Osteocyte (in vitro differentiated cells): ENCODE measurements around the gene RASGRP1. TPM values are rescaled to one million over a fixed set of nuclear protein-coding genes. Genes with fewer than 3 reads are reported as not detected.

Source experiments
- DNase-seq: peaks from one replicate; pipeline ENCODE4 v3.0.0; 2021; ENCODE audit warnings: mixed read lengths; ENCODE audit not compliant: unreplicated experiment; ENCODE audit errors: extremely low spot score
- H3K27ac Mint-ChIP-seq: one replicate; pipeline ENCODE4 v1.8.0; 2021; ENCODE audit warnings: mild to moderate bottlenecking, mixed read lengths; ENCODE audit not compliant: unreplicated experiment
- H3K27me3 Mint-ChIP-seq: one replicate; pipeline ENCODE4 v1.8.0; 2021; ENCODE audit warnings: mixed read lengths; ENCODE audit not compliant: unreplicated experiment
- H3K36me3 Mint-ChIP-seq: one replicate; pipeline ENCODE4 v1.8.0; 2021; ENCODE audit warnings: mixed read lengths; ENCODE audit not compliant: unreplicated experiment
- H3K4me1 Mint-ChIP-seq: one replicate; pipeline ENCODE4 v1.8.0; 2021; ENCODE audit warnings: mixed read lengths; ENCODE audit not compliant: unreplicated experiment
- H3K4me3 Mint-ChIP-seq: one replicate; pipeline ENCODE4 v1.8.0; 2021; ENCODE audit warnings: mild to moderate bottlenecking, moderate library complexity, mixed read lengths; ENCODE audit not compliant: unreplicated experiment
- H3K9me3 Mint-ChIP-seq: one replicate; pipeline ENCODE4 v1.8.0; 2021; ENCODE audit warnings: mixed read lengths; ENCODE audit not compliant: unreplicated experiment
- total RNA-seq: library from RNA; stranded (reverse); gene quantifications from 2 replicates; pipeline ENCODE4 v1.2.1, GENCODE V29; 2021
- TF ChIP-seq, protein P1 (sequence below): fragments of 200-600 bp; sonication (generic); IDR thresholded peaks from 2 replicates; pipeline ENCODE4 v1.5.0; 2021; ENCODE audit warnings: antibody characterized with exemption, mild to moderate bottlenecking, moderate library complexity

The RASGRP1 gene
- total RNA-seq, 1 donor from 2014 or later, result 0.11 TPM

DNA sequence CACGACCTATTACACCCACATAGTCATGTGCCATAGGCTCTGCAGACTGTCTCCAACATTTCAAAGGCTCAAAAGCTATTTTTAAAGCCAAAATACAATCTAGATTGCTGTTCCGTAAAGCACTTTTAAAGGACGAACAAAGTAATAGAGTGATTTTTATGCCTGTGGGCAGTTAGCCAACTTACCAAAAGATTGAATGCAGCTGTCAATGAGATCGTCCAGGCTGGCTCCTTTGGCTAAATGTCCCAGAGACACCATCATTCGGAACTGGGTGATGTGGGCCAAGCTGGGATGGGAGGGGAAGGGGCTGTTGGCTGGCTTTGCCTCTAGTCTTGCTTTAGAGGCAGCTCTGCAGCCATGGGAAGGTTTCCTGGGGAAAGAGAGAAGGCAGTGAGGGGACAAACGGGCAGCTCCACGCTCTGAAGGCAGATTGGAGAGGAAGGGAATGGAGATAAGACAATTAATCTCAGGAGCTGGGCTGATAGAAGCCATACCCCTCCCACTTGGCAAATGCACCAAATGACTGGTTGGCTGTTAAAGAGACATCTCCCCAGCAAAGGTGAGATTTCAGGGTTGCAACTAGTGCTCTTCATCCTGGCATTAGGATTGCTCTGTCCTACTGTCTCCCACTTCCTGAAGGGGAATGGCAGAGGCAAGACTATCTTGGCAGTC is 4.8 kb downstream of the RASGRP1 start:
- Mint-ChIP-seq H3K4me3 (no peak overlapping the region), H3K27me3 (peaks cover 41% of the 10 kb centered on the region), H3K36me3 (no peaks in the 10 kb centered on the region), H3K9me3 (no peaks in the 10 kb centered on the region), H3K27ac (no peak overlapping the region), H3K4me1 (peaks cover 2% of the 10 kb centered on the region)
- no peak for DNase-seq
- TF ChIP-seq, protein P1, sequence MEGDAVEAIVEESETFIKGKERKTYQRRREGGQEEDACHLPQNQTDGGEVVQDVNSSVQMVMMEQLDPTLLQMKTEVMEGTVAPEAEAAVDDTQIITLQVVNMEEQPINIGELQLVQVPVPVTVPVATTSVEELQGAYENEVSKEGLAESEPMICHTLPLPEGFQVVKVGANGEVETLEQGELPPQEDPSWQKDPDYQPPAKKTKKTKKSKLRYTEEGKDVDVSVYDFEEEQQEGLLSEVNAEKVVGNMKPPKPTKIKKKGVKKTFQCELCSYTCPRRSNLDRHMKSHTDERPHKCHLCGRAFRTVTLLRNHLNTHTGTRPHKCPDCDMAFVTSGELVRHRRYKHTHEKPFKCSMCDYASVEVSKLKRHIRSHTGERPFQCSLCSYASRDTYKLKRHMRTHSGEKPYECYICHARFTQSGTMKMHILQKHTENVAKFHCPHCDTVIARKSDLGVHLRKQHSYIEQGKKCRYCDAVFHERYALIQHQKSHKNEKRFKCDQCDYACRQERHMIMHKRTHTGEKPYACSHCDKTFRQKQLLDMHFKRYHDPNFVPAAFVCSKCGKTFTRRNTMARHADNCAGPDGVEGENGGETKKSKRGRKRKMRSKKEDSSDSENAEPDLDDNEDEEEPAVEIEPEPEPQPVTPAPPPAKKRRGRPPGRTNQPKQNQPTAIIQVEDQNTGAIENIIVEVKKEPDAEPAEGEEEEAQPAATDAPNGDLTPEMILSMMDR, result no peak

DNA sequence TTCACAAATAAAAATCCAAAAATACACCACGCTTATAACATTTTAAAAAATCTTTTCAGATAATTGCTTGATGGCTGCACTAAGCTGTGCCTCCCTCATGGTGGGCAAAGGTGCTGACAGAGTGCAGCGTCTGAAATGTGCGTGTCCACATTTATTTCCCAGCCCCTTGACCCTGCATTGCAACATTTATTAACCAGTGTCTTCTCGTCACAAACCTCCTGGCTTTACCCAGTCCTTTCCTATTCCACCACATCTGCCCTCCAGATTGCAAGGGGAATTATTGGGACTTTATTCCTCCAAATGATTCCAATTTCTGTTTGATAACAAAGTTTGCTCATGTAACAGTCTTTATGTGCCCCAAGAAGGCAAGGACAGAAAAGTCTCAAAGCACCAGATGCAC is 5.5 kb downstream of the RASGRP1 start:
- no peak overlapping the region for H3K27ac Mint-ChIP-seq
- TF ChIP-seq, protein P1, result no peak
- H3K27me3 Mint-ChIP-seq, result peaks cover 41% of the 10 kb centered on the region
- no peaks in the 10 kb centered on the region for H3K9me3 Mint-ChIP-seq
- no peak for DNase-seq
- H3K4me3 Mint-ChIP-seq, result no peak overlapping the region
- H3K36me3 Mint-ChIP-seq, result no peaks in the 10 kb centered on the region
- H3K4me1 Mint-ChIP-seq, result peaks cover 2% of the 10 kb centered on the region

DNA sequence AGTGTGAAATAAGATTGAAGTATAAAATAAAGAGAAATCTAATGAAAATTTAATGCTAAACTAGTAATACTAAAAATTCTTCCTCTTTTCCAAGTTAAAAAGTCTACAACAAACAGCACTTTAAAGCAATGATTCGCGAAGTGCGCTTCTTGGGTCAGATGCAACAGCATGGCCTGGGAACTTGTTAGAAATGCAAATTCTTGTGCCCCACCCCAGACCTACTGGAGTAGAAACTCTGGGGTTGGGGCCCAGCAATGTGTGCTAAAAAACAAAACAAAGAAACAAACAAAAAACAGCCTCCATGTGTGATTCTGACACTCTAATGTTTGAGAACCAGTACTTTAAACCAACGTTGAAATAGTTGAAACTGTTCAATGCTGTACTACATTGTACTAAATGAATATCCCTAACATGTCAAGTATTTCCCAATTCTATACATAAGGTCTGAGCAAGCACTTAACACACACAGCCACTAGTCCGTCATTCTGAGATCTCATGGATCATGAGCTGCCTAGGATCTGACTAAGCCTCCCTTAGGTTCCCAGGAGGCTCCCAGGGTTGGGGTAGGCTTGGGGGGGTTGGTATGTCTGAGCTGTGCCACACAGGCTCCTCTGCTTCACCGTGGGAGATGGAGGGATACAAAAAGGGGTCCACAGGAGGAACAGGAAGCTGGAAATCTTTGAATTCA is 6.1 kb downstream of the RASGRP1 start:
- H3K4me3 Mint-ChIP-seq, result no peak overlapping the region
- H3K4me1 Mint-ChIP-seq, result no peaks in the 10 kb centered on the region
- TF ChIP-seq, protein P1, result no peak
- H3K36me3 Mint-ChIP-seq, result no peaks in the 10 kb centered on the region
- no peak overlapping the region for H3K27ac Mint-ChIP-seq
- H3K9me3 Mint-ChIP-seq, result no peaks in the 10 kb centered on the region
- DNase-seq, result no peak
- peaks cover 37% of the 10 kb centered on the region for H3K27me3 Mint-ChIP-seq

DNA sequence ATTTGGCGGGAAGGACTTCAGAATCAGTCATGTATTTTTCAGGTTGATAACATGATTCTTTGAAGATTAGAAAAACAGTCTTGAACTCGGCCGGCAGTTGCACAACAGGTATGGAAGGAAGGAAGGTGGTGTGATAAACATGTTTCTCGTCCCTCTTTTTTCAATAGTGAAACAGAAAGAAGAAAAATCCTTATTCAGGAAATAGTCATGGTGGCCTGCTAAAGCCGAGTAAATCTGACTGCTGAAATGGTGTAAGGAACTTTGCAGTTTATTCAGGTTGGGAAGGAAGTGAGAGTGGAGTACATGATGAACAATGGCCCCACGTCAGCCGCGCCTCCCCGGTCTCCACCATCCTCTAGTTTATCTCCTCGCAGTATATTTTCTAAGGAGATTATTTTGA is 6.7 kb downstream of the RASGRP1 start:
- Mint-ChIP-seq H3K36me3 (no peaks in the 10 kb centered on the region), H3K27ac (no peak overlapping the region), H3K9me3 (no peaks in the 10 kb centered on the region), H3K27me3 (peaks cover 34% of the 10 kb centered on the region), H3K4me1 (no peaks in the 10 kb centered on the region), H3K4me3 (no peak overlapping the region)
- TF ChIP-seq, protein P1, result no peak
- no peak for DNase-seq

DNA sequence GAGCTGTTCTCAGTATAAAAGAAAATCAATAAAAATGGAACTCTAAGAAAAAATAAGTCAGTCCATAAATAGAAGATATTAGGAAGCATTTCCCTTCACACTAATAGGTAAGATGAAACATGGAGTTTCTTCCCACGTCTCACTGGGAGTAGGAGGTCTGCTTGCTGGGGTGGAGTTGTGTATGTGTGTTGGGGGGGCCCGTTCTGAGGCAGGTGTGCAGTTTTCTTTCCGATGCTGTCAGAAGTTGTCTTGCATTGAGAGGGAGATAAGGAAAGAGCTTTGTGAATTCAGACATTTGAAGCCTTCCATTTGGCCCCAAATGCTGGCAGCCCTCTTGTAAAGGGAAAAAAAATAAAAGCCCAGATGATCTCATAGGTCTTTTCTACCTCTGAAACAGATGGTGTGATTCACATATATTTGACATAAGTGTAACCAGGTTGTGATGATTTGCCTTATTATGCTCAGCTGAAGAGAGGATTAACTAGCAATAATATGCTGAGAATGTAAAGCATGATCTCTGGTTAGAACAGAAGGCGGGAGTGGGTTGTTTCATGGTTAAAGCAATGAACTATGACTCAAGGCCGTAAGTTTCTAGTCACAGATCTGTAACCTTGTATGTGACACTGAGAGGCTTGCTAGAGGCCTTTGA is 8.8 kb downstream of the RASGRP1 start:
- no peaks in the 10 kb centered on the region for H3K36me3 Mint-ChIP-seq
- H3K27ac Mint-ChIP-seq, result no peak overlapping the region
- DNase-seq, result no peak

More for the DNA sequence above, 8.8 kb downstream of the RASGRP1 start:
- TF ChIP-seq, protein P1, result no peak
- peaks cover 30% of the 10 kb centered on the region for H3K27me3 Mint-ChIP-seq
- H3K4me1 Mint-ChIP-seq, result no peaks in the 10 kb centered on the region
- H3K4me3 Mint-ChIP-seq, result no peak overlapping the region
- H3K9me3 Mint-ChIP-seq, result no peaks in the 10 kb centered on the region
